OCI-LY1 (cell line): ENCODE data around the gene EIF2B4.

ENCODE experiments used
- CTCF ChIP-seq: fragments of 200-600 bp; sonication (generic), shearing (Covaris generic); IDR thresholded peaks from 2 replicates; pipeline ENCODE4 v1.5.1; 2017; ENCODE audit warnings: mild to moderate bottlenecking, antibody characterized with exemption, low read length, moderate library complexity, mixed read lengths
- EZH2 ChIP-seq: fragments of 200-600 bp; sonication (generic), shearing (Covaris generic); IDR thresholded peaks from 2 replicates; pipeline ENCODE4 v1.8.0; 2017; ENCODE audit warnings: borderline replicate concordance, mixed run types, mild to moderate bottlenecking, antibody characterized with exemption, low read length, moderate library complexity, mixed read lengths

GRCh38 chr2:27320958-27321543, 49.1 kb downstream of the EIF2B4 start:
- no peak for TF ChIP-seq CTCF
- TF ChIP-seq EZH2 = no peak
